NCI-H1105 treated with DMSO at 0.1 percent for 48 hours (cell line): ENCODE data around the gene MAST4.
A peak's percentile ranks its signal among the peaks of the same experiment; 100 is the strongest.

Source experiments
- DNase-seq: peaks from one replicate; lab custom pipeline; 2025; lab: John Stamatoyannopoulos, UW

The MAST4 gene

GRCh38 chr5:67043796-67044511 lies 447.8 kb downstream of the MAST4 start:
- DNase-seq = no peak

- DNase-seq = no peak
These were observed 449.9 kb downstream of the MAST4 start for GRCh38 chr5:67045816-67046740.

DNA sequence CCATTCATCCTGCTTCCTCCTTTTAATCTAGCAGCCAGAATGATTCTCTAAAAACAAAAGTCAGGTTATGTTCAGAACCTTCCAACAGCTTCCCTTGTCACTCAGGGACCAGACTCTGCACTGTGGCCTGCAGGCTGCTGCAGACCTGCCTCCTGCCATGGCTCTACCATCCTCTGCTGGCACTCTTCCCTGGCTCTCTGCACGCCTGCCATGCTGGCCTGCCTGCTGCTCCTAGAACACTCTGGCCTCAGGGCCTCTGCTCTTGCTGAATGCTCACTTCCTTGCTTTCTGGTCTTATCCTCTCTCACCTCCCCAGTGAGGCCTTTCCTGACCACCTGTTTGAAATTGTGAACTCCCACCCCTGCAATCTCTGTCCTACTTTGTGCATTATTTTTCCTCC lies 451.0 kb downstream of the MAST4 start:
- DNase-seq = no peak

DNA sequence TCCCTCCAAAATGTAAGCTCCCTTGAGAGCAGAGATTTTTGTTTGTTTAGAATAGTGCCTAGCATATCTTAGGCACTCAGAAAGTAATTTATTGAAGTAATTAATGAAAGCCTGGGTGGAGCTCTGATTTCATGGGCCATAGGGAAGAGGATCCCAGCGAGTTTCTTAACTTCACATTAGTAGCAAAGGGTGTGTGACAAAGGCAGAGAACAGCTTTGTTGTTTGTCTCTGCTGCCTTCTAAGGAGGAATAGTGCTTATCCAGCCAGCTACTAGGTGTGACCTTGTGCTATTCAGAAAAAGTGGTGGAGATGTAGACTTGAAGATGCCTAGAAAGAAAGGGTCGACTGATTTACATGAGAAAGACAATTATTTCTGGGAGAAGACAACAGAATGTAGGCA lies 451.4 kb downstream of the MAST4 start:
- no peak for DNase-seq

GRCh38 chr5:67050125-67050524 lies 453.9 kb downstream of the MAST4 start:
- DNase-seq = no peak

DNA sequence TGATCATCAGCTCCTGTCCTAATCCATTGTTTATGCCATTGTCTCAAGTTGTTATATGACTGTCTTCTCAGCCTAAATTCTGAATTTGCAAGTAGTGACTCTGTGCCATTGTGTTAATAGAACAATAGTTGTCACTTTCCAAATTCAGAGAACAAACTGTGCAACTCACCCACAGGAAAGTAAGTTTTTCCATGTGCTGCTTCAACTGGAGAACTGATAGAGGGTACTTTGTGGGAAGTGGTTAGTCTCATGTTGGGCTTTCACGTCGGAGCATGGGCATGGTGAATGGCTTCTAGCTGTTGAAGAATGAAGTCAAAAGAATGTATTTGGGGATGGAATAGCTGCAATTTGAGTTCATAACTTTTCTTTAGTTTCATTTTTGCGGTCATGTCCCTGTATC lies 454.4 kb downstream of the MAST4 start:
- DNase-seq = no peak

DNA sequence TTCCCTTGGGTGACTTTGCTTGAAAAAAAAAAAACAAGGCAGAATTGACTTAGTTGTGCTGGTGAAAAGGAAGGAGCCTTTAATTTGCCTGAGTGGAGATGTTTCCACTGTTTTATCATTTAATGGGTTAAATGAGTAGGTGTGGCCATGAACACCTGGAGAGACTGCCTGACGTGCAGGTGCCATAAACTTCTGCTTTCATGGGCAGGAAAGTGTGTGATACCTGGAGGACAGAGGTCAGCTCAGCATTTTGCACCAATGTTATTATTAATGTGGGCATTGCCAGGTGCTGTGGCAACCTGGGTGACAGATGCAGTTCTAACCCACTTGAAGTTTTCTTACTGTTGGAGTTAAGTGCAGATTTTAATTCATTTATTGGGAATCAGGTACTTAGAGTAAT lies 455.0 kb downstream of the MAST4 start:
- DNase-seq = peak; percentile 20

- no peak for DNase-seq
These were observed 455.8 kb downstream of the MAST4 start for GRCh38 chr5:67052034-67052433.

DNA sequence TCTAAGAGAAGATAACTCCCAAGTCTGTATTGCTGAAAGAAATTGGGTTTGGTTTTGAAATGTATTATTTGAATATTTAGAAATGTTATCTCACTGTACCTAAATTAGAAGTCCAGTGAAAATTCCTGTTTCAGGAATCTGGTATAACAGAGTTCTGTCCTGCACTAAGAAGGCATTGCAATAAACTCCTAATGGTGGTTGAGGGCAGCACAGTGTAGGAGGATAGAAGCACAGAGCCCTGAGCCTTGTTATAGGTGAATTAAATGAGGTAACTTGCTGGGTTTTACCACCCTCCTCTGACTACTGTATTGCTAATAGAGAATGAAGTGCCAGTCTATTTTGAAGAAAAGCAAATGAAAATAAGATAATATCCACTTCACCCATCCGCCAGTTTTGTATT lies 457.0 kb downstream of the MAST4 start:
- no peak for DNase-seq

GRCh38 chr5:67058998-67059743 lies 463.0 kb downstream of the MAST4 start:
- DNase-seq = no peak

DNA sequence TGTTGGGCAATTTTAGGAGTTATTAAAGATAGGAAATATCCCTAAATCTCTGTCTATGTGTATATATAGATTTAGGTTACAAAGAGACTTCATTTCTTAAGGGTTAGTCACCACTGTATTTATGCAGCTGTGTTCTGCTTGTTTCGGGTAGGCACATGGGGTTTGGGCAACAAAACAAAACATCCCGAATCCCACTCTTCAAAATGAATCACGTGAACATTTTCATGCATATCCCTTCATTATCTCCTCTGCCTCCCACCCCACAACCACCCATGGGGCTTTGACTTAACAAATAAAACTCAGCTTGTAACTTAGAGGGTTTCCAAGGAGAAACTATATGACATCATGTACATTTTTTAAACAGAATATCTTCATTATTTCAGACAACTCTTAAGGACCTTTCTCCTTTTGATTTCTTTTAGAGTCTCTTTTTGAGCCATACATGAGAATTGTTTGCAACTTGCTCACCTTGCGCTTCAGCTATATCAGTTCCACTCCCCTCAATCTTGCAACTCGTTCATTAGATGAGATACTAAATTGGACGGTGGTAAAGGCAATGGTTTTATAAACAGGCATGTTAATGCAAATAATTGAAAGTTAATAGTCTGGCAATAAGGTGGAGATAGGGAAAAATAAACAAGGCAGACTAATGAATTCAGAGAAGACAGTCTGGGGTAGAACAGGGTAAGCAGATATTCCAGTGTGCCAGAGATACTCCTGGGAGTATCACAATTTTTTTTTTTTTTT lies 463.7 kb downstream of the MAST4 start:
- no peak for DNase-seq

DNA sequence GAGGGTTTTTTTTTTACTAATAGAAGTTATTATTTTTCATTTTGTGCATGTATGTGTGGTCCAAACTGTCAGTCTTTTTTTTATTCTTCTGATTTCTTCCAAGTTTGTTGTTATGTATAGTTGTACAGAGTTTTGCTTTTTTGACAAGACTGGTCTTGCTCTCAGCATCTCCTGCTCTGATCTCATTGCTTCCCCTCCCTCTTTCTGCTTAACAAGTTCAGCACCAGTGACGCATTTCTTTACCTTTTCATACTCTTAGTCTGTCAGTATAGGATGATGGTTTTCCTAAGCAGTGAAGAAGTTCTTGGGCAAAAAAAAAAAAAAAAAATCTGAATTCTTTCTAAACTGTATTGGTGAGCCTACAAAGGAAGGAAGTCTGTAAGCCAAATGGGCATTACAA lies 465.3 kb downstream of the MAST4 start:
- no peak for DNase-seq

DNA sequence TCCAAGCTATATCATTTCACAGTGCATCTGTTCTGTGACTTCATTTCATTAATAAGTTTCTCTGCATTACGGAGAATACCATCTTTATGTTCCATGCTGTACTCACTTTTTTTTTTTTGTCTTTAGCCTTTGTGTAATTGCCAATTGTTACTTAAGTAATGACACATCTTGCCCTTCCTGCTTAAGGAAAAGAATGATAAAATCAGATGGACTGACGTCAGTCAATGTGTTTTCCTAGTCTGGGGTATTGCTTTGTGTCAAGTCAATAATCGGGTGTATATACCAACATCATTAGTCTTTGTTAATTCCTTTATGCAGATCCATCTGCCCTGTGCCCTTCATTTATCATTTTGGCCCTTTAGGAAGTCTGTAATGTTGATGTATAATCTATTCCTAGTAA lies 466.9 kb downstream of the MAST4 start:
- DNase-seq = no peak

DNA sequence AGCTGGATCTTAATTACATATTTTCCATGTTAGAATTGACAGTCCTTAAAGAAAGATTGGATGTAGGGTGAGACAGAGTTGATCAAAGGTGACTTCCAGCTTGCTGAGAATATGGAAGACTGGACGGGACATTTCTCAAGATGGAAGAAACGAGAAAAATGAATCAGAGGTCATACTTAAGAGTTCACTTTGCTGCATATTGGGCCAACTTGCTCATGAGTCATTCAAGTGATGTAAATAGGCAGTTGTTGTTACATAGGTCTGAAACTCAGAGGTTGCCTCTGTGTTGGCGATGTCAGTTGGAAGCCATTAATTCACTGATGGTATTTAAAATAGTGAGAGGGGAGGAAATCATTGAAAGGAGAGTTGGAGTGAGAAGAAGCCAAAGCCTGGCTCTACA lies 467.6 kb downstream of the MAST4 start:
- no peak for DNase-seq

GRCh38 chr5:67065237-67065636 lies 469.0 kb downstream of the MAST4 start:
- DNase-seq = peak; percentile 60

GRCh38 chr5:67065696-67066095 lies 469.5 kb downstream of the MAST4 start:
- no peak for DNase-seq

- no peak for DNase-seq
These were observed 470.6 kb downstream of the MAST4 start for GRCh38 chr5:67066815-67067214.

DNA sequence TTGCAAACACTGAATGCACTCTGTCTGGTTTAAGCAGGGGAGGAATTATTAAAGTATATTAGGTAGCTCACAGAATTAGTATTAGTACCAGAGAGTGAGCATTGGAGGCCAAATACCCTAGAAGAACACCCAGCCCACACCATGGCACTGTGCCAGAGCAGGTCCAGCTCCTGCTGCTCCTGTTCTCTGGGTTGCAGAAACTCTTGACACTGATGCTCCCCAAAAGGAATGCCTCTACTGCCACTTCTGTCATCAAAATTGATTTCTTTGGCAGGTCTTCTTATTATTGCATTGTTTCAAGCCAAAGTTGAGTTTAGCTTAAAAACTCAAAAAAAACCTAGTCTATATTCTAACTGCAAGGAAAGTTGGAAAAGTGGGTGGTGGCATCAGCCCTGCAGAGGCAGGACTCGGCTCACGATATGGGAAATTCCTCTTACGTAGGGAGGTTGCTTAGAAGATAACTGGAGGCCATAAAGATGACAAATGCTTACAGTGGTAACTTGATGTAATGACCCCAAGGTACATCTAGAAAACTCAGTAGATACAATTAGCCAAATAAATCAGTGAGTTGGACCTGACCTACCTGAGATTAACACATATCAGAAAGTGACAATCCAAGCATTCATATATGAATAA lies 477.0 kb downstream of the MAST4 start:
- no peak for DNase-seq

GRCh38 chr5:67077296-67077695 lies 481.1 kb downstream of the MAST4 start:
- DNase-seq = no peak

DNA sequence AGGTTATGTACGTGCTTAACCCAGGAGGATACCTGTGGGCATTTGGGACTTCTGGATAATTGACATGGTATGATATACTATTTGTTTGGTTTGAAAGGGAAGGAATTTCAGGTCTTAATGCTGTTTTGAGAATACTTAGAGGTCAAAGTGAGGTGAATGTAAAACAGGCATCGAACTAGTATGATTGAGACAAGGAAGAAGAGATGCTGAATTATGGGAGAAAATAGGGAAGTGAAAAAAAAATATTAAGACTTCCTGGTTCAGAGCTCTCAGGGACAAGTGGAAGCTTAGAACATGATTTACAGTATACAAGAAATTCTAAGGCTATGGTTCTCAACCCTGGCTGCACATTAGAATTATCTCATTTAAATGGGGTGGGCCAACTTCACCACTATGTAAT lies 485.1 kb downstream of the MAST4 start:
- DNase-seq = no peak

GRCh38 chr5:67082941-67083340 lies 486.7 kb downstream of the MAST4 start:
- DNase-seq = no peak
